Islet precursor cell (in vitro differentiated cells): ENCODE results near the gene MACROD2.

Source experiments
- DNase-seq: peaks from one replicate; pipeline ENCODE4 v3.0.0-alpha.2; 2018

MACROD2 gene

DNA sequence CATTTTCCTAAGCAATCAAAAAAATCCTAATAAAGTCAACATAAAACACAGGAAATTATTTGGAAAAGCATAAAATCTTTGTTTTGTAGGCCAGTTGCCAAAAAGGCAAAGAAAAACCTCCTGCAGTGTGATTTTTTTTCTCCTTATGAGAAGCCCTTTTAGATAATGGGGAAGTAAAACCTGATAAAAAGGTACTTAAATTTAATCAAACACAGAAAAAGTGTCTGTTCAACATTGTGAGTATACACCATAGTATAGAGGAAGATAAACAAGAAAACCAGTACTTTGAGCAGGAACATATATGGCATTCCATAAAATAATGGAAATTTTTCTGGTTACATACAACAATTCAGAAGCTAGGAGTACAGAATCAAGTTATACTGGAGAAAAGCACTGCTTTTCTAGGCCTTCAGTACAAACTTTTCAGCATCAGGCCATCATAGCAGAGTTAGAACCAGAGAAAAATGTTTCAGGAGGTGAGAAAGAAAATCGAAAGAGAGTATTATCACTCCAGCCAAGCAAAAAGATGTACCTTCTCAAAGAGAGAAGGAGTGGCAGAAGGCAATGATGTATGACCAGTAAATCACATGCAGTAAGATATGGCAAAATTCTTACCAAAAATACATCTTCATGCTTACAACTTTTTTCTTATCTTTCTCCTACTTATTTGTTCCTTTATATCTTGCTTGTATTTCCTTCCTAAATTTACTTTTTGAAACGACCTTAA lies 2083.0 kb downstream of the MACROD2 start:
- DNase-seq, result no peak

- DNase-seq, result no peak
These were observed 2086.1 kb downstream of the MACROD2 start for GRCh38 chr20:16081421-16081820.

- no peak for DNase-seq
These were observed 2086.8 kb downstream of the MACROD2 start for GRCh38 chr20:16082051-16082550.

DNA sequence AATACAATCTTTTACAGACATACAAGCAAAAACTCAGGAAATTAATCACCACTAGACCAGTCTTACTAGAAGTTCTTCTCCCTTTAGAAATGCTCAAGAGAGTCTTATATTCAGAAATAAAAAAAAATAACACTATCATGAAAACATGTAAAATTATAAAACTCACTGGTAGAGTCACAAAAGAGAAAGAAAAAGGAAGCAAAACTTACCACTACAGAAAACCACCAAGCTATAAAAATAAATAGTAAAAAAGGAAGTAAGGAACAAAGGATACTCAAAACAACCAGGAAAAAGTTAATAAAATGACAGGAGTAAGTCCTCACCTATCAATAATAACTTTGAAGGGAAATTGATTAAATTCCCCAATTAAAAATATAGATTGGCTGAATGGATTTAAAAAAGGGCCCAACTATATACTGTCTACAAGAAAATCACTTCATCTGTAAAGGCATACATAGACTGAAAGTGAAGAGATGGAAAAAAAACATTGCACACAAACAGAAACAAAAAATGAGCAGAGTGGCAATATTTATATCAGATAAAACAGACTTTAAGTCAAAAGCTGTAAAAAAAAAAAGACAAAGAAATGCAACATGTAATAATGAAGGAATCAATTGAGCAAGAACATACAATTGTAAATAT lies 2088.4 kb downstream of the MACROD2 start:
- DNase-seq, result no peak

GRCh38 chr20:16095226-16095625 lies 2099.9 kb downstream of the MACROD2 start:
- no peak for DNase-seq

DNA sequence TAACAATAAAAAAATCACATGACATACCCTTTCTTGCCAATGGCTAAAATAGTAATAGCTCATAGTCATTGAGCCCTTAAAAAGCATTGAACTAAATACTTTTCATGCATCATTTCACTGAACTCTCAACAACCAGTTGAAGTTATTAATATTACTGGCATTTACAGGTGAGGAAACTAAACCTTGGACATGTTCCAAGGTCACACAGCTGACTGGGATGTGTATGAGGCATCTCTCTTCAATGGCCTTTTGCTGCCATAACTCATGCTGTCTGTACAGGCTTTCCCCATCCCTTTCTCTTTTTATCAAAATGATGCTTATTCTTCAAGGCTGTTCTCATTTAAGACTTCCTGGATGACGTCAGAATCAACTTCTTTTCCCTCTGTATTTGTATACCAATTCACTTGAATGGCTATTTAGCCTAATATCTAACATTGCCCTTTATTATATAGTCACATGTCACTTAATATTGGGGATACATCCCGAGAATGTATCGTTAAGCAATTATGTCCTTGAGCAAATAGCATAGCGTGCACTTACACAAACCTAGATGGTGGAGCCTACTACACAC lies 2101.5 kb downstream of the MACROD2 start:
- no peak for DNase-seq

DNA sequence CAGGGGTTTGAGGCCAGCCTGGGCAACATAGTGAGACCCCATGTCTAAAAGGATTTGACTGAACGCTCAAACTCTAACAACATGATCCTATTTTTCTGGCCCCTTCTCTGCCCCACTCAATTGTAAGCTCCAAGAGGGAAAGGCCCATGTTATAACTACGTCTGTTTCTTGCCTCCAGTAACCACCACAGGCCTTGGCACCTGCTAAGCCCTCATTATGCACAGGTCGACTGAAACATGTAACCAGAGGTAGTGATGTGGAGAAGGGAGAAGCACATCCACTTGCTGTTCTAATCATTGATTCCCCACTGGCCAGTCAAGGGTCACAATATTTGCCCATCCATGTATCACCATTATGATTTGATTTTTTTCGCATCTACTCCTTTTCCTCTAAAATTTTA lies 2102.5 kb downstream of the MACROD2 start:
- DNase-seq, result no peak

DNA sequence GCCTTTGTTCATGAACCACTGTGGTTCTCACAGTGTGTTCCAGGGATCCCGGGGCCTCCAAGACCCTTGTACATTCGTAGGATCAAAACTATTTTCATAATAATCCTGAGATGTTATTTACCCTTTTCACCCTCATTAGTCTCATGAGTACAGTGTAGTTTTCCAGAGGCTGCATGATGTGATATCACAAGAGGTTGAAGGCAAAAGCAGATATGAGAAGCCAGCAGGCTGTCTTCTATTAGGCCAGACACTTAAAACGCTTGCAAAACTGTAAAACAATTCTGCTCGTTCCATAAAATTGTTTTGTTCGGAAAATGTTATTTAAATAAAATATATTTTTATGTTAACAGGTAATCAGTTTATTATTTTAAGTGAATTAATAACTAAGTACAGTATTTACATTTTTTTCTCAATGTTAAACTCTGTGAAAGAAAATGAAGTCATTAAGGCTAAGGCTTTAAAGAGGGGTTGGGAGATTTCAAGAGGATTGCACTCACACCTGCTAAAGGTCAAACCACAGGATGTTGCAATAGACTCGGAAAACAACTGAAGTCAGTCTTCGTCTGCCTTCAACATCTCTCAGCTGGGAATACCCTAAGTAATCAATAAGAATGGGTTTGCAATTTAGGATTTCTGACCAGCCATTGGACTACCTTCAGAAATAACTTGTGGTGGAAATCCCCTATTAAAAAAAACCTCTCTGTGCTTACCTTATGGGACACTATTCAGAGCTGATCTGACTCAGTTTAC lies 2103.7 kb downstream of the MACROD2 start:
- no peak for DNase-seq

DNA sequence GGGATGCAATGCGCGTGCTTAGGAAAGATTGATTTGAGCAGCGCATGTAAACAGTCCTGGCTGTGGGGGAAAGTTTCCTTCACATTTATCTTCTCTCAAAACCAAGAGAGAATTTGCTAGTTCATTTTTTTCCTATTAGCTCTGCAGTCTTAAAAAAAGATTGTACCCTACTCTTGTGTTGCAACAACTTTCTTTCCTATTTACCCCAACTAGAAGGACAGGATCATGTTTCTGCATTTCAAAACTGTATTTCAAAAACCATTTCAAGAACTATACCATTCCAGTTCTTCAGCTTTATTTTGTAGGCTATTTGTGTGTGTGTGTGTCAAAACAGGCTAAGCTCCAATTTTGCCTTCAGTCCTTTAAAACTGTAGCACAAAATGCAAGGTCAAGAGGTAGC lies 2104.8 kb downstream of the MACROD2 start:
- DNase-seq, result no peak

DNA sequence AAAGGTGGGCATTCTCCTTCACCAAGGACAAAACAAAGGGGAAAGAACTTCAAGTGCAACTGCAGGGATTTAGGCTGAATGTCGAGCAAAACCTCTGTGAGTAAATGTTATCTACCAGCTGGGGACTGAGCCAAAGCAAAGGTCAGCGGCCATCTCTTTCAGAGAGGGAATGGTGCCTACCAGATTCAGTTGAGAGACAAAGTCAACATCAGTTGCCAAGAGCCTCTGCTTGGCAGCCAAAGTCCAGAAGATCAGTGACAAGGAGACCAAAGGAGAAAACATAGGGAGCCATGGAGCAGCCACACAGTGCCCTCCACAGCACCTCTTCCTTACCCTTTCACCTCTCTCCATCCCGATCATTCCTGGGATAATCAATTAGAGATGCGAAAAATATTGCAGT lies 2105.5 kb downstream of the MACROD2 start:
- DNase-seq, result no peak
